WTC11 (cell line): ENCODE measurements around the gene ZC2HC1C. TPM values are rescaled to one million over a fixed set of nuclear protein-coding genes. Genes with fewer than 3 reads are reported as not detected.

Experiments
- total RNA-seq: library from RNA; stranded (reverse); gene quantifications from 3 replicates; pipeline ENCODE4 v1.2.3, GENCODE V29; 2021

ZC2HC1C gene
- total RNA-seq, 1 experiment from 2014 or later, result 1.6 TPM

Other genes with a start within 250 kb of the ZC2HC1C start
- gene PROX2, start 193.5 kb upstream of the ZC2HC1C start, total RNA-seq, result 0.04 to 0.27 TPM in 2 of 3 replicates, not detected in the other
- 112 to 121 TPM (median 119 TPM) in 3 replicates for gene DLST, start 187.7 kb upstream of the ZC2HC1C start, total RNA-seq
- 10.6 to 12.6 TPM (median 12.2 TPM) in 3 replicates for gene RPS6KL1, start 146.4 kb upstream of the ZC2HC1C start, total RNA-seq
- gene PGF, start 114.0 kb upstream of the ZC2HC1C start, total RNA-seq, result 5.0 to 6.7 TPM (median 6.5 TPM) in 3 replicates
- gene EIF2B2, start 66.7 kb upstream of the ZC2HC1C start, total RNA-seq, result 46.0 to 50.7 TPM (median 50.5 TPM) in 3 replicates
- 16.7 to 18.3 TPM (median 18.2 TPM) in 3 replicates for gene MLH3, start 18.2 kb upstream of the ZC2HC1C start, total RNA-seq
- gene ACYP1, start 5.6 kb upstream of the ZC2HC1C start, total RNA-seq, result 22.4 to 26.6 TPM (median 23.0 TPM) in 3 replicates
- 50.8 to 60.5 TPM (median 59.1 TPM) in 3 replicates for gene NEK9, start 57.4 kb downstream of the ZC2HC1C start, total RNA-seq
- 214 to 234 TPM (median 220 TPM) in 3 replicates for gene TMED10, start 107.0 kb downstream of the ZC2HC1C start, total RNA-seq
- gene FOS, start 209.2 kb downstream of the ZC2HC1C start, total RNA-seq, result 23.9 to 57.4 TPM (median 50.8 TPM) in 3 replicates